HCT116 (cell line): ENCODE data around the gene UBL4B. TPM values are rescaled to one million over a fixed set of nuclear protein-coding genes. Genes with fewer than 3 reads are reported as not detected.
A peak's percentile ranks its signal among the peaks of the same experiment; 100 is the strongest.

ENCODE experiments used
- ATAC-seq: fragments of 200-7000 bp; cut with Tn5 transposase; 2 replicates; pipeline ENCODE4 v1.9.1; 2020; ENCODE audit warnings: mild to moderate bottlenecking, moderate library complexity
- BruUV-seq: library from RNA; stranded (reverse); fragments of 400-500 nt; replicated peaks from 2 replicates; lab custom pipeline; 2021; lab: Mats Ljungman, UMichigan
- CTCF ChIA-PET: fragments of 300-600 bp; sonication (Branson Sonifier 250); formaldehyde crosslinking; loops from one replicate; lab custom pipeline; 2021; ENCODE audit warnings: antibody characterized with exemption; lab: Charles Lee
- POLR2A ChIA-PET: fragments of 300-600, 350-600 bp; sonication (Branson Sonifier 250); formaldehyde crosslinking; loops from one replicate; lab custom pipeline; 2021; ENCODE audit warnings: antibody characterized with exemption; lab: Charles Lee
- RAD21 ChIA-PET, 2 experiments: fragments of 300-600 bp; sonication (Branson Sonifier 250); formaldehyde crosslinking; loops; one replicate each; lab custom pipeline; 2023; ENCODE audit warnings: low total read pairs in 2 of 2; ENCODE audit not compliant: uncharacterized antibody in 2 of 2, unreplicated experiment in 2 of 2, low non-redundant PET in 1 of 2; lab: Charles Lee
- DNase-seq: peaks from one replicate; pipeline ENCODE4 v3.0.0-alpha.2; 2010; ENCODE audit warnings: low read depth, low spot score
- H2AFZ ChIP-seq: fragments of 200-600 bp; shearing (Covaris generic), sonication (generic); 2 replicates; pipeline ENCODE4 v1.6.1; 2017; ENCODE audit warnings: low read depth, mixed run types, mixed read lengths, antibody characterized with exemption, low read length; ENCODE audit not compliant: poor library complexity, severe bottlenecking
- H3K27ac ChIP-seq: 2 replicates; pipeline ENCODE4 v1.5.1; 2012; ENCODE audit warnings: low read depth, low read length
- H3K27me3 ChIP-seq: fragments of 200-600 bp; sonication (generic); 2 replicates; pipeline ENCODE4 v1.6.1; 2016; ENCODE audit warnings: mixed run types, low read length, mixed read lengths; ENCODE audit not compliant: insufficient read depth
- H3K36me3 ChIP-seq, 2 experiments: fragments of 200-500 bp in 1 of 2; fragments of 200-600 bp in 1 of 2; sonication (Bioruptor generic) in 1 of 2; sonication (generic) in 1 of 2; 2 replicates each; pipeline versions ENCODE4 v1.5.1 to v1.6.1; 2014 to 2016; ENCODE audit warnings: low read length in 2 of 2, inconsistent platforms in 1 of 2, mixed read lengths in 1 of 2, mixed run types in 1 of 2; ENCODE audit not compliant: insufficient read depth in 2 of 2, control insufficient read depth in 1 of 2
- H3K4me1 ChIP-seq, 2 experiments: fragments of 200-600 bp in 1 of 2; sonication (generic) in 1 of 2; 2 replicates each; pipeline versions ENCODE4 v1.5.1 to v1.6.1; 2012 to 2017; ENCODE audit warnings: low read length in 2 of 2, inconsistent platforms in 1 of 2, mild to moderate bottlenecking in 1 of 2, mixed read lengths in 1 of 2, mixed run types in 1 of 2, moderate library complexity in 1 of 2; ENCODE audit not compliant: insufficient read depth in 2 of 2, control insufficient read depth in 1 of 2
- H3K4me2 ChIP-seq: fragments of 200-600 bp; sonication (generic); 2 replicates; pipeline ENCODE4 v1.6.1; 2017; ENCODE audit warnings: mixed run types, low read length, mixed read lengths
- H3K4me3 ChIP-seq, 2 experiments: fragments of 200-600 bp in 1 of 2; sonication (generic) in 1 of 2; replicated peaks in 1 of 2; 2 replicates each; pipeline ENCODE4 v1.5.1; 2011 to 2016; ENCODE audit warnings: low read length in 2 of 2, control low read depth in 1 of 2, low read depth in 1 of 2, mild to moderate bottlenecking in 1 of 2, mixed read lengths in 1 of 2, mixed run types in 1 of 2
- H3K79me2 ChIP-seq: fragments of 200-600 bp; sonication (generic); 2 replicates; pipeline ENCODE4 v1.6.1; 2017; ENCODE audit warnings: mild to moderate bottlenecking, mixed run types, low read length, moderate library complexity, mixed read lengths; ENCODE audit not compliant: insufficient read depth
- H3K9ac ChIP-seq: fragments of 200-600 bp; sonication (generic); 2 replicates; pipeline ENCODE4 v1.6.1; 2016; ENCODE audit warnings: low read length, mixed read lengths
- H3K9me2 ChIP-seq: fragments of 200-600 bp; sonication (generic), shearing (Covaris generic); 2 replicates; pipeline ENCODE4 v1.6.1; 2017; ENCODE audit warnings: mixed run types, mild to moderate bottlenecking, moderate library complexity; ENCODE audit not compliant: insufficient read depth
- H3K9me3 ChIP-seq, 2 experiments: fragments of 200-500 bp in 1 of 2; fragments of 200-600 bp in 1 of 2; sonication (Bioruptor generic) in 1 of 2; sonication (generic) in 1 of 2; 2 replicates each; pipeline ENCODE4 v1.6.1; 2014 to 2017; ENCODE audit warnings: low read length in 2 of 2, mixed read lengths in 2 of 2, inconsistent platforms in 1 of 2, low read depth in 1 of 2, mild to moderate bottlenecking in 1 of 2, mixed run types in 1 of 2, moderate library complexity in 1 of 2; ENCODE audit not compliant: control insufficient read depth in 1 of 2, insufficient read depth in 1 of 2
- H4K20me1 ChIP-seq: fragments of 200-600 bp; sonication (generic), shearing (Covaris generic); 2 replicates; pipeline ENCODE4 v1.6.1; 2017; ENCODE audit warnings: mixed run types, mild to moderate bottlenecking, moderate library complexity; ENCODE audit not compliant: insufficient read depth
- ATF3 ChIP-seq: IDR thresholded peaks from 2 replicates; pipeline ENCODE4 v1.6.1; 2012
- CEBPB ChIP-seq: IDR thresholded peaks from 2 replicates; pipeline ENCODE4 v1.6.1; 2012; ENCODE audit warnings: low read depth
- EZH2phosphoT487 ChIP-seq: fragments of 200-600 bp; IDR thresholded peaks from 2 replicates; pipeline ENCODE4 v1.6.1; 2018; ENCODE audit warnings: antibody characterized with exemption, borderline replicate concordance
- JUND ChIP-seq: IDR thresholded peaks from 2 replicates; pipeline ENCODE4 v1.6.1; 2012
- POLR2A ChIP-seq: IDR thresholded peaks from 2 replicates; pipeline ENCODE4 v1.7.0; 2011; ENCODE audit warnings: borderline replicate concordance; ENCODE audit not compliant: insufficient read depth, insufficient read length; ENCODE audit errors: extremely low read depth
- RAD21 ChIP-seq: IDR thresholded peaks from 2 replicates; pipeline ENCODE4 v1.6.1; 2012; ENCODE audit warnings: low read depth, mild to moderate bottlenecking
- SIN3A ChIP-seq: IDR thresholded peaks from 2 replicates; pipeline ENCODE4 v1.6.1; 2012; ENCODE audit warnings: low read depth
- intact Hi-C: fragments of 100-400 bp; cut with micrococcal nuclease; formaldehyde crosslinking; loops from 2 replicates; pipeline ENCODE4 v1.10.0; 2022
- total RNA-seq: library from RNA; stranded (reverse); gene quantifications from one replicate; pipeline ENCODE4 v1.2.1, GENCODE V29; 2021; ENCODE audit not compliant: unreplicated experiment
- TF ChIP-seq, protein P1 (sequence below), 3 experiments: fragments of 200-600 bp in 1 of 3; sonication (generic) in 1 of 3; IDR thresholded peaks in 2 of 3; conservative IDR thresholded peaks in 1 of 3; 2 replicates each; pipeline ENCODE4 v1.5.1; 2012 to 2017; ENCODE audit warnings: low read depth in 2 of 3, low read length in 2 of 3, antibody characterized with exemption in 1 of 3, borderline replicate concordance in 1 of 3, control low read depth in 1 of 3, mild to moderate bottlenecking in 1 of 3, mixed read lengths in 1 of 3, mixed run types in 1 of 3, moderate library complexity in 1 of 3; ENCODE audit not compliant: insufficient read depth in 1 of 3

UBL4B gene
- total RNA-seq, 1 experiment from 2014 or later: 0.57 TPM

GRCh38 chr1:110087812-110088738 lies 24.2 kb upstream of the UBL4B start:
- H3K9me3 ChIP-seq: no peaks in the 10 kb centered on the region
- no peak overlapping the region for H3K9ac ChIP-seq
- H3K4me3 ChIP-seq: no peak overlapping the region
- ATAC-seq (peak; percentile 98), DNase-seq (peak; percentile 31)
- H3K27me3 ChIP-seq: peaks cover 9% of the 10 kb centered on the region; the same call in 1 of the 2 replicates
- TF ChIP-seq EZH2phosphoT487 (no peak), ATF3 (no peak), RAD21 (peak; percentile 67), JUND (no peak), POLR2A (no peak), CEBPB (no peak), SIN3A (no peak)
- TF ChIP-seq, protein P1, sequence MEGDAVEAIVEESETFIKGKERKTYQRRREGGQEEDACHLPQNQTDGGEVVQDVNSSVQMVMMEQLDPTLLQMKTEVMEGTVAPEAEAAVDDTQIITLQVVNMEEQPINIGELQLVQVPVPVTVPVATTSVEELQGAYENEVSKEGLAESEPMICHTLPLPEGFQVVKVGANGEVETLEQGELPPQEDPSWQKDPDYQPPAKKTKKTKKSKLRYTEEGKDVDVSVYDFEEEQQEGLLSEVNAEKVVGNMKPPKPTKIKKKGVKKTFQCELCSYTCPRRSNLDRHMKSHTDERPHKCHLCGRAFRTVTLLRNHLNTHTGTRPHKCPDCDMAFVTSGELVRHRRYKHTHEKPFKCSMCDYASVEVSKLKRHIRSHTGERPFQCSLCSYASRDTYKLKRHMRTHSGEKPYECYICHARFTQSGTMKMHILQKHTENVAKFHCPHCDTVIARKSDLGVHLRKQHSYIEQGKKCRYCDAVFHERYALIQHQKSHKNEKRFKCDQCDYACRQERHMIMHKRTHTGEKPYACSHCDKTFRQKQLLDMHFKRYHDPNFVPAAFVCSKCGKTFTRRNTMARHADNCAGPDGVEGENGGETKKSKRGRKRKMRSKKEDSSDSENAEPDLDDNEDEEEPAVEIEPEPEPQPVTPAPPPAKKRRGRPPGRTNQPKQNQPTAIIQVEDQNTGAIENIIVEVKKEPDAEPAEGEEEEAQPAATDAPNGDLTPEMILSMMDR (IDR thresholded peaks at IDR 0.05 in 2 of 3, conservative IDR thresholded peaks at IDR 0.05 in 1 of 3; ENCODE audit: borderline replicate concordance in 1 of 3, insufficient read depth in 1 of 3, low read depth in 2 of 3, low read length in 2 of 3): peak; percentile 58 to 74 (median 70)
- no peaks in the 10 kb centered on the region for H3K4me1 ChIP-seq
- ChIA-PET CTCF (interaction anchor here (0.9 to 2.0 kb wide), 15 partner anchors 9 to 408 kb away, joined by 3 to 57 read pairs (median 5); partner anchors contain the start of genes ALX3, SLC6A17 and STRIP1), RAD21 (interaction anchor here in 1 of 2 experiments (1.1 to 1.2 kb wide), 2 partner anchors 17 to 372 kb away, joined by 4 to 5 read pairs; no protein-coding TSS in a partner anchor), POLR2A (no interaction called here)
- no peaks in the 10 kb centered on the region for H4K20me1 ChIP-seq
- H3K4me2 ChIP-seq: no peak overlapping the region
- intact Hi-C loops: no loop called here
- H3K9me2 ChIP-seq: no peaks in the 10 kb centered on the region
- no peaks in the 10 kb centered on the region for H3K36me3 ChIP-seq
- BruUV-seq: no TSS peak
- H3K79me2 ChIP-seq: no peaks in the 10 kb centered on the region
- no peak overlapping the region for H2AFZ ChIP-seq
- no peak overlapping the region for H3K27ac ChIP-seq
